Neuron (in vitro differentiated cells): ENCODE results near the gene ARHGAP6.

Source experiments
- H2AFZ ChIP-seq: one replicate; pipeline ENCODE4 v1.6.1; 2013; ENCODE audit warnings: low read depth, mild to moderate bottlenecking, inconsistent platforms, low read length, moderate library complexity
- H3K27me3 ChIP-seq: one replicate; pipeline ENCODE4 v1.6.1; 2013; ENCODE audit warnings: low read length; ENCODE audit not compliant: insufficient read depth
- H3K36me3 ChIP-seq: one replicate; pipeline ENCODE4 v1.6.1; 2013; ENCODE audit warnings: low read length; ENCODE audit not compliant: insufficient read depth
- H3K4me1 ChIP-seq: one replicate; pipeline ENCODE4 v1.6.1; 2013; ENCODE audit warnings: low read length; ENCODE audit not compliant: insufficient read depth
- H3K4me3 ChIP-seq: 2 replicates; pipeline ENCODE4 v1.5.1; 2013; ENCODE audit warnings: mild to moderate bottlenecking, low read length, moderate library complexity
- H3K9me3 ChIP-seq: one replicate; pipeline ENCODE4 v1.6.1; 2013; ENCODE audit warnings: low read length

The ARHGAP6 gene

DNA sequence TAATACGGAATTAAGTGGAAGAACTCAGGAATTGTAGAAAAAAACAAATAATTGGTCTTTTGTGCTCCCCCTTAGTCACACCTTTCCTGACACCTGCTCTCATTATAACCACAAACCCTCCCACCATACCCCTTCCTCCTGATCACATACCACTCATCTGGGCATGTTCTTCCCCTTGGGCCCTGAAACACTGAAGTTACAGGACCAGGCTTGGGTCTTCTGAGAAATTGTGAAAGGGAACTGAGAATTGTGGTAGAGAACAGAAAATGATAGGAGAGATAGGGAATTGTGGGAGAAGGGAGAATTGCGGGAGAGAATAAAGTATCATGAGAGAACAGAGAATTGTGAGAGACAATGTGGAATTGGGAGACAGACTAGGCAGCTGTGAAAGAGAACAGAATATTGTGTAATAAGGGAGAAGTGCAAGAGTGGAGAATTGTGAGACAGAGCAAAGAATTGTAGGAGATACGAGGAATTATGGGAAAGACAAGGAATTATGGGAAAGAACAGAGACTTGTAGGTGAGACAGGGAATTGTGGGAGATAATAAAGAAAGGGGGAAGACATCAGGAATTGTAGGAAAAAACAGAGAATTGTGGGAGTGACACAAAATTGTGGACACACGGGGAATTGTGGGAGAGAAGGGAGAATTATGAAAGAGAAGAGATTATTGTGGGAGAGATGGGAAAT, 557.3 kb downstream of the ARHGAP6 start:
- no peaks in the 10 kb centered on the region for H3K9me3 ChIP-seq
- no peaks in the 10 kb centered on the region for H3K27me3 ChIP-seq

DNA sequence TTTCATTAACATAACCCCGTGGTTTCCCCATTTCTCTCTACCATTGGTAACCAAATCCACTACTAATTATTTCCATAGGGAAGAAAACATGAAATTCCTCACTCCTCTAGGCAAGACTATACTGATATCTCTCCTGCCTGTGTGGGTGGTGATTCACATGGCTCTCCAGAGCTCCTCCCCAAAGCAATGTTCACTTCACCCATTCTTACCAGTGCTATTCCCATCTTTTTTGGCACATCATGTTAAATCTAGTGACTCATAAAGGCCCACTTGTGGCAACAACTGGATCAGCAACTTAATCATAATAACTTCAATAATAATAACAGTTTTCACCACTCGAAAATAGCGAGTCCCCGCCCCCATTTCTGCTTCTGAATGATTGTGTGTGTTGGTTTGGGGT, 560.6 kb downstream of the ARHGAP6 start:
- peaks cover 2% of the 10 kb centered on the region for H3K4me1 ChIP-seq
- no peaks in the 10 kb centered on the region for H3K9me3 ChIP-seq
- H2AFZ ChIP-seq = no peak overlapping the region
- H3K4me3 ChIP-seq = no peak overlapping the region
- no peaks in the 10 kb centered on the region for H3K36me3 ChIP-seq
- H3K27me3 ChIP-seq = no peaks in the 10 kb centered on the region

More for the DNA sequence above, 557.3 kb downstream of the ARHGAP6 start:
- H2AFZ ChIP-seq = no peak overlapping the region
- no peaks in the 10 kb centered on the region for H3K36me3 ChIP-seq
- peaks cover 6% of the 10 kb centered on the region for H3K4me1 ChIP-seq
- H3K4me3 ChIP-seq = no peak overlapping the region

DNA sequence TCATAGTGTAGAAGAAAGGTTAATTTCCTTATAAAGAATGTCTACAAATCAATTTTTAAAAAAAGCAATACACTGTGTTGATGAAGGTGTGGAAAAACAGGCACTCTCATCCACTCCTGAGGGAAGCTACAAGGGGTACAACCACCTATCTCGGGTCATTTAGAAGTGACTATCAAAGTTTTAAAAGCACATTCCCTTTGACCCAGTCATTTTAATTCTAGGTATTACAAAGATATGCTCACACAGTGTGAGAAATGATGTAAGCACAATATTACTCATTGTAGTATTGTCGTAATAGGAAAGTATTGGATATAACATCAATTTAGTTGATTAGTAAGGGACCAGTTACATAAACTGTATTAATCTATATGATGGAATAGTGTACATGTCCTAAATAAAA, 562.0 kb downstream of the ARHGAP6 start:
- no peak overlapping the region for H3K4me3 ChIP-seq
- H3K36me3 ChIP-seq = no peaks in the 10 kb centered on the region
- no peaks in the 10 kb centered on the region for H3K27me3 ChIP-seq
- no peaks in the 10 kb centered on the region for H3K9me3 ChIP-seq
- H2AFZ ChIP-seq = no peak overlapping the region
- peaks cover 2% of the 10 kb centered on the region for H3K4me1 ChIP-seq

DNA sequence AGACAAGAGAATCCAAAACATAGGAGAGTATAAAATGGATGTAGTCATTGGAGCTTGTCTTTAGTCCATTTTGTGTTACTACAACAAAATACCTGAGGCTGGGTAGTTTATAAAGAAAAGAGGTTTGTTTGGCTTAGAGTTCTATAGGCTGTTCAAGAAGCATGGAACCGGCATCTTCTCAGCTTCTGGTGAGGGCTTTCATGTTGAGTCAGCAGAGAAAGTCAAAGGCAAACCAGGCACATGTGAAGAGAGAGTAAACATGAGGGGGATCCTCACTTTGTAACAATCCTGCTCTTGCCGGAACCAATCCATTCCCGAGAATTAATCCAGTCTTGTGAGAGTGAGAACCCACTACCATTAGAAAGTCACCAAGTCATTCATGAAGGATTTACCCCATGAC, 562.7 kb downstream of the ARHGAP6 start:
- H3K9me3 ChIP-seq = no peaks in the 10 kb centered on the region
- no peak overlapping the region for H2AFZ ChIP-seq
- H3K4me3 ChIP-seq = no peak overlapping the region
- no peaks in the 10 kb centered on the region for H3K27me3 ChIP-seq
- peaks cover 2% of the 10 kb centered on the region for H3K4me1 ChIP-seq
- no peaks in the 10 kb centered on the region for H3K36me3 ChIP-seq

DNA sequence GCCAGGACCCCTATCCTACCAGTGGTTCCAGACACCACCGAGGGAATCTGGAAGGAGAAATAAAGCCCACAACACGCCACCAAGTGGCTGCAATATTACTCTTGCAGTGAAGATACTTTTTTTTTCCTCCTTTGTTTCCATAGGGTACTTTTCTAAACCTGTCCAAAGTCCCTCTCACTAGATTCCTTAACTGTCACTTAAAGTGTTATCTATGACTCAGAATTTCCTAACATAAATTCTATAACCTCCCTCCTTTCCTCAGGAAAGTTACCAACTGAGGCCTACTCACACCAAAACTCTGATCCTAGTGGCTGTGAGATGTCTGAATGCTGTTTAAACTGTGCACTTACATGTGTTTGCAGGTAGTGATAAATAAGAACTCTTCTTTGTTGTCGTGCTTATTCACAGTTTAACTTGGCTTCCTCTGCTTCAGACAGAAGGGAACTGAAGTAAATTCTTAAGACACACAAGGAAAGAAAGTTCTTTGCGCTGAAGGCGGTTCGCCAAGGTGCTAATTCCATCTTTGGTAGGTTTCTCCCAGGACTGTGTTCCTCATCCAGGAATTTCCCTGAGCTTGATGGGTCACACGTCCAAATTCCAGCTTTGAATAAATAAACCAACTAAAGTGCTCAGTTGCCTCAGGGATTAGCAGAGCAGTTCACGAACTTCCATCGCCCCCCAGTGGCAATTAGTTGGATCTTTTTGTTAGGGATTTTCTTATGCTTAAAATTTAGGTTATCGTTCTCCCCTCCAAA, 565.3 kb downstream of the ARHGAP6 start:
- H2AFZ ChIP-seq = no peak overlapping the region
- no peaks in the 10 kb centered on the region for H3K36me3 ChIP-seq
- H3K4me3 ChIP-seq = no peak overlapping the region
- peaks cover 2% of the 10 kb centered on the region for H3K4me1 ChIP-seq
- no peaks in the 10 kb centered on the region for H3K9me3 ChIP-seq
- no peaks in the 10 kb centered on the region for H3K27me3 ChIP-seq

DNA sequence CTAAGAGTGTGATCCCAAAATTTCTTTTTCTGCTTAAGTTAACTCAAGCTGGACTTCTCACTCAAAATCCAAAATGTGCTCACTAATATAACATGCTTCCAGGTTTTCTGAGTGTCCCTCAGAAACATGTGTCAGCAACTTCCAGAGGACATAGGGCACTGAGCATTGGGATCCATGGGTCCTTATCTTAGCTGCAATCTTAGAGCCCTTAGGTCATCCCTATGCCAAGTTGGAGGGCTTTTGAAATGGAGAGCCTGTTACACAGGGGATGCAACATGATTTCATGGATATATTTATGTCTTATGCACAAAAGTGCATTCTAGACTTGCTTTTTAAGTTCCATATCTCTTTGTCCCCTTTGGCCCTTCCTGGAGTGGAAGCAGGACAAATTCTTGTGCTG, 566.3 kb downstream of the ARHGAP6 start:
- H3K9me3 ChIP-seq = no peaks in the 10 kb centered on the region
- peaks cover 2% of the 10 kb centered on the region for H3K4me1 ChIP-seq
- H3K36me3 ChIP-seq = no peaks in the 10 kb centered on the region
- no peak overlapping the region for H2AFZ ChIP-seq
- no peak overlapping the region for H3K4me3 ChIP-seq
- no peaks in the 10 kb centered on the region for H3K27me3 ChIP-seq

DNA sequence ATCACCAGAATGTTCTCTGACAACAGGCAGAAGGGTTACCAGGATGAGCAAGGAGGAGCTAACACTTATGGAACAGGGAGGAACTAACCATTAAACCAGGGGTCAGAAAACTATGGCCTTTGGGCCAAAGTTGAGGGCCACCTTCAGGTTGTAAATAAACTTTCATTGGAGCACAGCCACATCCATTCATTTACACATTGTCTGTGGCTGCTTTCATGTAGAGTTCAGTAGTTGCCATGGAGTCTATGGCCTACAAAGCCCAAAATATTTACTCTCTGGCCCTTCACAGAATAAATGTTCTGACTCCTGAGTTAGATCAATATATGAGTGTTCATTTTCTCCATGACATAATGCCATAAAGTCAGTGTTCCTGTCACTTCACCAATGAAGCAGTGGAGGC, 567.8 kb downstream of the ARHGAP6 start:
- H3K27me3 ChIP-seq = no peaks in the 10 kb centered on the region
- H2AFZ ChIP-seq = no peak overlapping the region

DNA sequence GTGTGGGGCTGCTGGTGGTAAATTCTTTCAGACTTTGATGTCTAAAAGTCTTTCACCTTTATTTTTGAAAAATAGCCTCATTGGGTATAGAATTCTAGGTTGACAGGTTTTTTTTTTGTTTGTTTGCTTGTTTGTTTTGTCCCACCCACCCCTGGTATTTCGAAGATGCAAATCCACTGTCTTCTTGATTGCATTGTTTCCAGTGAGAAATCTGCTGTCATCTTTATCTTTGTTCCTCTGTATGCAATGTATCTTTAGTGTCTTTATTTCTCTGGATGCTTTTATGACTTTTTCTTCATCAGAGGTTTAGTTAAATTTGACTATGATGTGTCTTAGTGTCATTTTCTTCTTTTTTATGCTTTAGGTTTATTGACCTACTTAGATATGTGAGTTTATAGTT, 575.9 kb downstream of the ARHGAP6 start:
- Histone ChIP-seq H3K36me3 (no peaks in the 10 kb centered on the region), H3K9me3 (no peaks in the 10 kb centered on the region), H3K4me3 (no peak overlapping the region), H2AFZ (no peak overlapping the region), H3K27me3 (no peaks in the 10 kb centered on the region), H3K4me1 (no peaks in the 10 kb centered on the region)

More for the DNA sequence above, 567.8 kb downstream of the ARHGAP6 start:
- Histone ChIP-seq H3K36me3 (no peaks in the 10 kb centered on the region), H3K9me3 (no peaks in the 10 kb centered on the region), H3K4me3 (no peak overlapping the region), H3K4me1 (peaks cover 2% of the 10 kb centered on the region)
